Esophagus squamous epithelium (tissue), 4 donors: ENCODE measurements around the gene GGTLC1.

ENCODE experiments used
- POLR2A ChIP-seq, 4 donors: fragments of 450-650 bp; IDR thresholded peaks; one replicate each; pipeline ENCODE4 v1.6.1; 2017; ENCODE audit warnings: antibody characterized with exemption in 4 of 4, mild to moderate bottlenecking in 4 of 4, moderate library complexity in 3 of 4
- TF ChIP-seq, protein P1 (sequence below), 6 experiments: fragments of 450-650 bp in 4 of 6; fragments of 200-600 bp in 2 of 6; sonication (generic) in 2 of 6; IDR thresholded peaks; one replicate each; pipeline ENCODE4 v1.5.1; 2016 to 2019; ENCODE audit warnings: antibody characterized with exemption in 6 of 6, mild to moderate bottlenecking in 4 of 6, moderate library complexity in 4 of 6

DNA sequence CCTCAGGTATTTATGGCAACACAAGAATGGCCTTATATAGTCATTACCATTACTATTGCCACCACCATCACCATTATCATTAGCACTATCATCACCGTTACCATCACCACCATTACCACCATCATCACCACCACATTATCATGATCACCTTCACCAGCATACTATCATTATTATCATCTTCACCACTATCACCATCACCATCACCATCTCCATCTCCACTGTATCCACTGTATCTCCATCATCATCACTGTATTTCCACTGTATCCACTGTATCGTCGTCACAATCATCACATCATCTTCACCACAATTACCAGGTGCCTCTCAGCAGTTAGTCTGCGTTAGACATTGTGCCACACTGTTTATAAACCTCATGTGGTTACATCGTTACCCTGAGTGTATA, 45.3 kb downstream of the GGTLC1 start:
- TF ChIP-seq, protein P1, sequence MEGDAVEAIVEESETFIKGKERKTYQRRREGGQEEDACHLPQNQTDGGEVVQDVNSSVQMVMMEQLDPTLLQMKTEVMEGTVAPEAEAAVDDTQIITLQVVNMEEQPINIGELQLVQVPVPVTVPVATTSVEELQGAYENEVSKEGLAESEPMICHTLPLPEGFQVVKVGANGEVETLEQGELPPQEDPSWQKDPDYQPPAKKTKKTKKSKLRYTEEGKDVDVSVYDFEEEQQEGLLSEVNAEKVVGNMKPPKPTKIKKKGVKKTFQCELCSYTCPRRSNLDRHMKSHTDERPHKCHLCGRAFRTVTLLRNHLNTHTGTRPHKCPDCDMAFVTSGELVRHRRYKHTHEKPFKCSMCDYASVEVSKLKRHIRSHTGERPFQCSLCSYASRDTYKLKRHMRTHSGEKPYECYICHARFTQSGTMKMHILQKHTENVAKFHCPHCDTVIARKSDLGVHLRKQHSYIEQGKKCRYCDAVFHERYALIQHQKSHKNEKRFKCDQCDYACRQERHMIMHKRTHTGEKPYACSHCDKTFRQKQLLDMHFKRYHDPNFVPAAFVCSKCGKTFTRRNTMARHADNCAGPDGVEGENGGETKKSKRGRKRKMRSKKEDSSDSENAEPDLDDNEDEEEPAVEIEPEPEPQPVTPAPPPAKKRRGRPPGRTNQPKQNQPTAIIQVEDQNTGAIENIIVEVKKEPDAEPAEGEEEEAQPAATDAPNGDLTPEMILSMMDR (IDR thresholded peaks at IDR 0.05), result no peak
- TF ChIP-seq POLR2A (IDR thresholded peaks at IDR 0.05), result no peak
